Psoas muscle (tissue), 8 donors: ENCODE measurements around the gene RIMBP2. TPM values are rescaled to one million over a fixed set of nuclear protein-coding genes. Genes with fewer than 3 reads are reported as not detected.

ENCODE experiments used
- ATAC-seq, 4 donors: fragments of 200-7000 bp; cut with Tn5 transposase; one replicate each; pipeline ENCODE4 v1.9.1; 2020; ENCODE audit warnings: moderate library complexity in 3 of 4, mild to moderate bottlenecking in 2 of 4
- DNase-seq, 2 donors: peaks; one replicate each; pipeline ENCODE4 v3.0.0-alpha.2; 2020
- H3K27ac ChIP-seq: fragments of 200-600 bp; one replicate; pipeline ENCODE4 v1.8.0; 2022
- H3K27me3 ChIP-seq, 3 donors: fragments of 200-600 bp in 1 of 3; one replicate each; pipeline versions ENCODE4 v1.6.1 to v1.8.0; 2013 to 2022; ENCODE audit warnings: low read length in 2 of 3, mild to moderate bottlenecking in 2 of 3, moderate library complexity in 1 of 3; ENCODE audit not compliant: insufficient read depth in 3 of 3
- H3K36me3 ChIP-seq, 2 donors: fragments of 200-600 bp in 1 of 2; one replicate each; pipeline versions ENCODE4 v1.6.1 to v1.8.0; 2013 to 2022; ENCODE audit warnings: low read depth in 1 of 2, mild to moderate bottlenecking in 1 of 2, moderate library complexity in 1 of 2; ENCODE audit not compliant: insufficient read depth in 1 of 2
- H3K4me1 ChIP-seq: fragments of 200-600 bp; one replicate; pipeline ENCODE4 v1.8.0; 2022
- H3K4me3 ChIP-seq: fragments of 200-600 bp; one replicate; pipeline ENCODE4 v1.8.0; 2022; ENCODE audit warnings: mild to moderate bottlenecking
- H3K9me3 ChIP-seq: fragments of 200-600 bp; one replicate; pipeline ENCODE4 v1.8.0; 2022
- WGBS, 3 donors: extraction: QIAGEN DNeasy Blood & Tissue Kit; methylation state at CpG; one replicate each; pipeline versions ENCODE4 v1.1.6 to v1.1.7; 2013; 5-methylcytosine and 5-hydroxymethylcytosine counted together
- intact Hi-C, 2 donors: fragments of 100-400 bp; cut with DNase I; formaldehyde crosslinking; loops; one replicate each; pipeline versions ENCODE4 v1.11.0 to v1.14.2; 2022
- polyA plus RNA-seq, 3 donors: library from polyadenylated mRNA; stranded (reverse); fragments of 200-250 nt; gene quantifications; one replicate each; pipeline ENCODE4 v1.2.3, GENCODE V29; 2013
- total RNA-seq, 4 donors: library from RNA; stranded (reverse); fragmentation: NEBNext Ultra II Directional in 2 of 4; extraction: Animal tissue kit (Norgen Biotek cat#: 25700) in 2 of 4; gene quantifications; one replicate each; pipeline versions ENCODE4 v1.2.1 to v1.2.4, GENCODE V29; 2021 to 2023
- TF ChIP-seq, protein P1 (sequence below): fragments of 200-600 bp; IDR thresholded peaks from one replicate; pipeline ENCODE4 v1.8.0; 2022; ENCODE audit warnings: antibody characterized with exemption
- donor health status: healthy with polysubstance abuse.
- donor health status: DM: no; HTN: no; CAD: no; lungs with moderate emphysema.
- donor health status: Bipolar disorder and iron deficiency.
- donor health status: healthy.
- donor health status: DM: yes; HTN: yes; CAD: no.
- donor health status: DM: no; HTN: no; CAD: no.
- donor health status: DM: no; HTN: no; CAD: no.
- donor health status: DM: yes; HTN: yes; CAD: no.

Gene RIMBP2
- total and polyA plus RNA-seq, 7 donors = 0.05 to 1.2 (median 0.21) TPM

DNA sequence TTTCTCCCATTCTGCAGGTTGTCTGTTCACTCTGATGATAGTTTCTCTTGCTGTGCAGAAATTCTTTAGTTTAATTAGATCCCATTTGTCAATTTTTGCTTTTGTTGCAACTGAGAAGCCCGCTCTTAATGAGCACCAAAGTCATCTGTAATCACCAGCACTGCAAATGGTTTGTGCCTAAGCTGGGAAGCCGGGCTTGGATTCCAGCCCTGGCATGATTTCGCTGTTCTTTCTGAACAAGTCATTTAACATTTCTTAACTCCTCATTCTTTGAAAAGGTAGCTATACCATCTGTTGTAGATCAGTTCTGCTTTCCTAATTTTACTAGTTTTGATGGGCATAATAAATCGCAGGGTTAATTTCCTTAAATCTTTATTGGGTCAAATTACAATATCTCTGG is 346.3 kb downstream of the RIMBP2 start:
- Histone ChIP-seq H3K27ac (no peak overlapping the region), H3K4me1 (no peaks in the 10 kb centered on the region), H3K36me3 (no peaks in the 10 kb centered on the region), H3K9me3 (no peaks in the 10 kb centered on the region), H3K4me3 (no peak overlapping the region), H3K27me3 (peaks cover 0 to 5% (median 0%) of the 10 kb centered on the region in 3 donors)
- intact Hi-C loops = no loop called here
- WGBS, 3 donors = 36 to 50% (median 40%) methylated on average over 4 of the region's 4 CpGs
- DNase-seq (no peak), ATAC-seq (no peak)
- TF ChIP-seq, protein P1, sequence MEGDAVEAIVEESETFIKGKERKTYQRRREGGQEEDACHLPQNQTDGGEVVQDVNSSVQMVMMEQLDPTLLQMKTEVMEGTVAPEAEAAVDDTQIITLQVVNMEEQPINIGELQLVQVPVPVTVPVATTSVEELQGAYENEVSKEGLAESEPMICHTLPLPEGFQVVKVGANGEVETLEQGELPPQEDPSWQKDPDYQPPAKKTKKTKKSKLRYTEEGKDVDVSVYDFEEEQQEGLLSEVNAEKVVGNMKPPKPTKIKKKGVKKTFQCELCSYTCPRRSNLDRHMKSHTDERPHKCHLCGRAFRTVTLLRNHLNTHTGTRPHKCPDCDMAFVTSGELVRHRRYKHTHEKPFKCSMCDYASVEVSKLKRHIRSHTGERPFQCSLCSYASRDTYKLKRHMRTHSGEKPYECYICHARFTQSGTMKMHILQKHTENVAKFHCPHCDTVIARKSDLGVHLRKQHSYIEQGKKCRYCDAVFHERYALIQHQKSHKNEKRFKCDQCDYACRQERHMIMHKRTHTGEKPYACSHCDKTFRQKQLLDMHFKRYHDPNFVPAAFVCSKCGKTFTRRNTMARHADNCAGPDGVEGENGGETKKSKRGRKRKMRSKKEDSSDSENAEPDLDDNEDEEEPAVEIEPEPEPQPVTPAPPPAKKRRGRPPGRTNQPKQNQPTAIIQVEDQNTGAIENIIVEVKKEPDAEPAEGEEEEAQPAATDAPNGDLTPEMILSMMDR = no peak

DNA sequence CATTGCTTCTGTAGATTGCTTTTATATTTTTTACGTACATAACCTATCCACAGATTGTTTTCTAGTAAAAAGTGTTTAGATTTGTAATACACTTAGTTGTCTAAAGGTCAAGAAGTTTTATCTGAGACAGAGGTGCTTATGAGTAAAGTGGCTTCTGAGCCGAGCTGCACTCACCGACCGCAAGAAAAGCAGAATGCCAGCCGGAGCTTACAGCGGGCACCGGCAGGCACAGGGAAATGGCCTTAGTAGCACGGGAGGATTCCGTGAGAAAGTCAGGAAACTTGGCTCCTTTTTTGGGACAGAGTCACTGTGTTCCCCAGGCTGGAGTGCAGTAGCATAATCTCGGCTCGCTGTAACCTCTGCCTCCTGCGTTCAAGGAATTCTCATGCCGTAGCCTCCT is 348.6 kb downstream of the RIMBP2 start:
- no peak overlapping the region for H3K27ac ChIP-seq
- intact Hi-C loops = no loop called here
- peaks cover 0 to 6% (median 3%) of the 10 kb centered on the region in 3 donors for H3K27me3 ChIP-seq
- WGBS, 3 donors = 86 to 90% (median 90%) methylated on average over 13 of the region's 13 CpGs
- ATAC-seq (no peak), DNase-seq (no peak)
- no peaks in the 10 kb centered on the region for H3K36me3 ChIP-seq
- no peaks in the 10 kb centered on the region for H3K9me3 ChIP-seq
- TF ChIP-seq, protein P1 = no peak
- no peak overlapping the region for H3K4me3 ChIP-seq
- no peaks in the 10 kb centered on the region for H3K4me1 ChIP-seq

DNA sequence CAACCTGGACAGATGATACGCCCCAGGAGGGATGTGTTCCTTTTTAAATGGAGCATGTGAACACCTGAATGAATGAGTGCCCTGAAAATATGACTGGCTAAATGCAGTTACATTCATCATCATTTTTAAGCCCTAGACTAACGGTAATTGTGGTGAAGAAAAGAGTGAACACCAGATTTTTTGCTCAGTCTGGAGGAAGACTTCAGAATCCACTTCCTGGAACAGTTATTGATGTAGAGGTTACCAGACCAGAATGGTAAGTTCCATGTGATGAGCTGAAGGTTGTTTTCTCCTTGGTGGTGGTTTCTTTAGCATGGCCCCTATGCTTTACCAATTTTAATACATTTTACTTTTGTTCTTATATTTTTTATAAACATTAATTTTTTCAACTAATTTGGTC is 349.1 kb downstream of the RIMBP2 start:
- no peaks in the 10 kb centered on the region for H3K36me3 ChIP-seq
- TF ChIP-seq, protein P1 = no peak
- H3K27ac ChIP-seq = no peak overlapping the region
- H3K4me1 ChIP-seq = no peaks in the 10 kb centered on the region
- intact Hi-C loops = no loop called here
- H3K9me3 ChIP-seq = no peaks in the 10 kb centered on the region
- peaks cover 0 to 6% (median 3%) of the 10 kb centered on the region in 3 donors for H3K27me3 ChIP-seq
- H3K4me3 ChIP-seq = no peak overlapping the region
- WGBS, 3 donors = 73 to 90% (median 81%) methylated on average over 2 of the region's 2 CpGs
- no peak for ATAC-seq
- no peak for DNase-seq

DNA sequence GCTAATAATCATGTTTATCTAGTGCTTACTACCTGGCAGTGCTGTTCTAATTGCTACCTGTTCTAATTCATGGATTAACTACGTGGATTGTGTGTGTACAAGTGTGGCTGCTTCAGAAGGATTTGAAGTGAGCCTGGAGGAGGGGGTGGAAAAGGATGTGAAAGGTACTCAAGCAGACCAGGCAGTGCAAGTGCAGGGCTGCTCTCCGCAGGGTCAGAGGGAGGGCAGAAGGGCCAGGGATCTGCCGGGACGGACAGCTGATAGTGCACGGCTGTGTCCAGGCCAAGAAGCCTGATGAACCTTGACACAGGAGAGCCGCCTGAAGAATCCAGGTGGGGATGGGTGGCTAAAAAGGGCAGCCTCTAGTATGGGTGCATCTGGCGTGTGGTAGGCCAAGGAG is 349.9 kb downstream of the RIMBP2 start:
- Histone ChIP-seq H3K27ac (no peak overlapping the region), H3K36me3 (no peaks in the 10 kb centered on the region), H3K4me3 (no peak overlapping the region), H3K27me3 (peaks cover 0 to 8% (median 3%) of the 10 kb centered on the region in 3 donors), H3K4me1 (no peaks in the 10 kb centered on the region), H3K9me3 (no peaks in the 10 kb centered on the region)
- TF ChIP-seq, protein P1 = no peak
- intact Hi-C loops = no loop called here
- ATAC-seq = no peak
- DNase-seq = no peak
- WGBS, 3 donors = 48 to 57% (median 56%) methylated on average over 7 of the region's 7 CpGs

GRCh38 chr12:130364578-130364977 is 351.5 kb downstream of the RIMBP2 start:
- TF ChIP-seq, protein P1 = no peak
- Histone ChIP-seq H3K27me3 (peaks cover 0 to 5% (median 5%) of the 10 kb centered on the region in 3 donors), H3K4me3 (no peak overlapping the region), H3K4me1 (no peaks in the 10 kb centered on the region), H3K36me3 (no peaks in the 10 kb centered on the region), H3K9me3 (no peaks in the 10 kb centered on the region), H3K27ac (no peak overlapping the region)
- DNase-seq (no peak), ATAC-seq (no peak)
- 79 to 83% (median 80%) methylated on average over 2 of the region's 2 CpGs for WGBS, 3 donors
- intact Hi-C loops = no loop called here
